ENCODE measurements around the gene TMC7.

GRCh38 chr16:19006446-19007315 is 22.9 kb downstream of the TMC7 start:
- TF ChIP-seq, protein P1, sequence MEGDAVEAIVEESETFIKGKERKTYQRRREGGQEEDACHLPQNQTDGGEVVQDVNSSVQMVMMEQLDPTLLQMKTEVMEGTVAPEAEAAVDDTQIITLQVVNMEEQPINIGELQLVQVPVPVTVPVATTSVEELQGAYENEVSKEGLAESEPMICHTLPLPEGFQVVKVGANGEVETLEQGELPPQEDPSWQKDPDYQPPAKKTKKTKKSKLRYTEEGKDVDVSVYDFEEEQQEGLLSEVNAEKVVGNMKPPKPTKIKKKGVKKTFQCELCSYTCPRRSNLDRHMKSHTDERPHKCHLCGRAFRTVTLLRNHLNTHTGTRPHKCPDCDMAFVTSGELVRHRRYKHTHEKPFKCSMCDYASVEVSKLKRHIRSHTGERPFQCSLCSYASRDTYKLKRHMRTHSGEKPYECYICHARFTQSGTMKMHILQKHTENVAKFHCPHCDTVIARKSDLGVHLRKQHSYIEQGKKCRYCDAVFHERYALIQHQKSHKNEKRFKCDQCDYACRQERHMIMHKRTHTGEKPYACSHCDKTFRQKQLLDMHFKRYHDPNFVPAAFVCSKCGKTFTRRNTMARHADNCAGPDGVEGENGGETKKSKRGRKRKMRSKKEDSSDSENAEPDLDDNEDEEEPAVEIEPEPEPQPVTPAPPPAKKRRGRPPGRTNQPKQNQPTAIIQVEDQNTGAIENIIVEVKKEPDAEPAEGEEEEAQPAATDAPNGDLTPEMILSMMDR (IDR thresholded peaks at IDR 0.05) = no peak
- no peak for TF ChIP-seq POLR2A (IDR thresholded peaks at IDR 0.05)

All from breast epithelium (tissue), 3 donors.